NCI-H1417 treated with DMSO at 0.1 percent for 48 hours (cell line): ENCODE measurements around the gene ASRGL1.

Experiments used
- DNase-seq: peaks from one replicate; lab custom pipeline; 2025; lab: John Stamatoyannopoulos, UW

The ASRGL1 gene

GRCh38 chr11:62416596-62416995 is 79.3 kb downstream of the ASRGL1 start:
- no peak for DNase-seq

DNA sequence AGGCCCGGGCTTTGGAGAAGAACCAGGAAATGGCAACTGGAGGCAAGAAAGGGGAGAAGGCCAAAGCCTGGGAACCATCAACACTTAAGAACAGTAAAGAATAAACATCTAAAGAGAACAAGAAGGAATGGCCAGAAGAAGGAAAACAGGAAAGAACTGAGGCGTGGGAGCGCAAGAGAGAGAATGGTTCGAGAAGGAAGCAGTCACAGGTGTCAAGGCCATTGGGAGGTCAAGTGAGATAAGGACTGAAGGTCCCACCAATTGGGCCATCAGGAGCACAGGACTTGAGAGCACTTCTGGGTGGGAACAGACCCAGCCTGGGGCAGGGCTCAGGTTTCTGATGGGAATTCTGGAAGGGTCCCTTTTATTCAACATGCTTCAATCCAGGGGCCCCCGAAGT is 80.9 kb downstream of the ASRGL1 start:
- DNase-seq, result no peak

DNA sequence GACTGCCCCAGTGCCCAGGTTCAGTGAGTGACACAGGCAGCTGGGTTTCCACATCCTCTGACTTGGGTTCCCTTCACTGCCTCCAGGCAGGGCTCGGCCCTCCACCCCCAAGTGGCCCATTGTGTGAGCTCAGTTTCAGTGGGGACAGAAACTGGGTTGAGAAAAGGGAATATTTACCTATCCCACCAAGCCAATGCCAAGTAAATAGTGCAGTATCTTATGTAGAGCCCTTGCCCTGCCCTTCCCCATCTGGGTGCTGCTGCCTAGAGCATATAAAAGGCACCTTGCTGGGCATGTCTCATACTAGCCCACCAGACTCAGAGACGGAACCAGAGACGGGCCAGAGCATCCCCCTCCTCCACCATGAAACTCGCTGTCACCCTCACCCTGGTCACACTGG is 81.5 kb downstream of the ASRGL1 start, which contains the start of gene SCGB1A1:
Gene SCGB1A1, plus strand, starts transcription at position 301 of the 400 bp plus-strand sequence. Its CDS starts 63 bp downstream, at position 364.
- no peak for DNase-seq

DNA sequence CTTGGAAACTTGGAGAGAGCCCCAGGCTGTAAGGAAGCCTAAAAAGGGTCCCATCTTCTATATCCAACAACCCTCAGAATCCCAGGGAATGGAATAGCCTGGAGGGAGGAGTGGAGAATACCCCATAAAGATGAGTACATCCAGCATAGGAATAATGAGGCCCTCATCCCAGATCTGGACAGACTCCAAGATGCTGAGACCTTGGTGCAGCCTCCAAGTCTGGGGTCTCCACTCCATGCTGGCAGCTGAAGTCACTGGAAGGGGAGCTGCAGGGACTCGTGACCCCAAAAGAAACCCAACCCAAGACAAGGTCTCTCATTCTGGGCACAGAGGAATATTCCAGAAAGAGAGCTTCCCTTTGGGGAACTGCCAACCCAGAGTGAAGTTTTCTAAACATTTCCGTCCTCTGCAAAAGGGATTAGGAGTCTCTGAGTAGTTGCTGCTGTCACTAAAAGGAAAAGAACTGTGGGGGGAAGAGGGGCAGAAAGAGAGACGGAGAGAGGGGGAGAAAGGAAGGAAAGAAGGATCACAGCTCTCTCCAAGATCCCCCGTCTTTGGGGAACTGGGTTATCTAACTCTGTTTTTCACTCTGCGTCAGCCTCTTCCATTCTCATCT is 82.2 kb downstream of the ASRGL1 start:
- no peak for DNase-seq

DNA sequence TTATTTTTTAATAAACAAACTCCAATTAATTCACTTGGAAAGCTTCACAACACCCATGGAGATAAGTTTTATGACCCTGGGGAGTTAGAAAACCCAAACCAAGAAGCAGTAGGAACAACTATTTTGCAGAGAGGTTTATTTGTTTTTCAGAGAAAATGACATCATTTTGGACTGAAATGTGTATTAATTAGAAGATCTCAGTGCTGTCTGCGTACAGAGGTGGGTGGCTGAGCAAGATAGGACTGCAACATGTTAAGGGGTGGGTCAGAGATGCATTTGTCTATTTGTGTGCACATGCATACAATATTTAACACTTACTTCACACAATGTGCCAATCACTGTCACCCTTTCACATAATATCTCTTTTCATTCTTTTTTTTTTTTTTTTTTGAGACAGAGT is 82.7 kb downstream of the ASRGL1 start:
- no peak for DNase-seq

GRCh38 chr11:62420882-62421281 is 83.6 kb downstream of the ASRGL1 start:
- DNase-seq, result no peak

GRCh38 chr11:62421996-62422395 is 84.7 kb downstream of the ASRGL1 start:
- DNase-seq, result no peak

- no peak for DNase-seq
These were observed 85.8 kb downstream of the ASRGL1 start for GRCh38 chr11:62423012-62423411.

DNA sequence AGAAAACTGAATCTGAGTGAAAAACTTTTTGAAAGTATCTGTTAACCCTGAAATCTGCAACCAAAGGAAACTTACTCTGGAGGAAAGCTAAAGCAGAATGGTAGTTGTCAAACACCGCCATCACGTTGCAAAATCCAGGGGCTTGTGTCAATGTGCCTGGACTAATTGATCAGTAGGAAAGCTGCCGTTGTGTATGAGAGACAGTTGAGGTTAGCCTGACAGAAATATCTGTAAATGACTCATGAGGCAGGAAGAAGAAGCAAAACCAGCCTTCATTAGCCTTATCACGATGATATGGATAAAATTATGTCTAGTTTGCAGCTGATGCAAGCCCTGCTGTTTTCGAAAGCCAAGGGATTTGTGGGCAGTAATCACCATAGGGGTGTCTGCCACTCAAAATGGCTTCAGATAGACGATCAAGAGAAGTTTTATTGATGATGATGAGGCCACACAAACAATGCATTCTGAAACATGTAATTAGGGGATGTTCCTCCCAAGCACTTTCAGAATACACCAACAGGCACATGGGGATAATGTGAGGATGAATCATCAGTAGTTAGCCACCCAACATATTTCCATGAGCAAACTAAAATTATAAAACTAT is 90.5 kb downstream of the ASRGL1 start:
- no peak for DNase-seq

- DNase-seq, result no peak
These were observed 91.8 kb downstream of the ASRGL1 start for GRCh38 chr11:62428871-62429560.

GRCh38 chr11:62430425-62430824 is 93.2 kb downstream of the ASRGL1 start:
- DNase-seq, result no peak

DNA sequence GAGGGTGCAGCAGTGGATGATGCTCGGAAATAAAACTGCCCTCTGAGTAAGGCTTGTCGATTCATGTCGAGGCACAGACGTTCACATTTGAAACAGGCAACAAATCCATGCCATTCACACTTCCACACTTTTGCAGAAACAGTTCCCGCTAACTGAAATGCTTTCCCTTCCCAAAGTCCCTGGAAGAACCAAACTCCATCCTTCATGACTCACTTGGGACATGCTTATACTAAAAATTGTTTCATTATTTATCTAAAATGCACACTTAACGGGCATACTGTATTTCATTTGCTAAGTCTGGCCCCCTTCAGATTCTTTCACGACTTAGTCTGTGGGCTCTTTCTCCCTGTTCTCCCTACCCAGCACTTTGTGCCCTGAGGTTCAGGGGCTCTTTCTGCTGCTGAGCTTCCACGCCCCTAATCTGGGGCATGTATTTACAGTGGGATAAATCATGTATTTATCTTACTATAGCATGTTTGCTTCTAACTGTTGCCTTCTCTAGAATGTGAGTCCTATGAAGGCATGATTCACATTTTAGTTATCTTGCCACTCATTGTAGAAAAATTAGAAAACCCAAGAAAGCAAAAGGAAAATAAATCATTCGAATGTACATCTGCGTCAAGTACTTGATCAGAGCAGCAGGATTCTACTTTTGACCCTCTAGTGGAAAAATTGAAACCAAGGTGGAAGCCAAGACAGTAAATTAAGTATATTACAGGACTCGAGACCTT is 94.1 kb downstream of the ASRGL1 start:
- no peak for DNase-seq

GRCh38 chr11:62432695-62433094 is 95.4 kb downstream of the ASRGL1 start:
- DNase-seq, result no peak

- no peak for DNase-seq
These were observed 96.1 kb downstream of the ASRGL1 start for GRCh38 chr11:62433141-62433903.

- DNase-seq, result no peak
These were observed 96.6 kb downstream of the ASRGL1 start for GRCh38 chr11:62433904-62434276.

- DNase-seq, result no peak
These were observed 98.8 kb downstream of the ASRGL1 start for GRCh38 chr11:62435846-62436660.

GRCh38 chr11:62437616-62438015 is 100.4 kb downstream of the ASRGL1 start:
- DNase-seq, result no peak

DNA sequence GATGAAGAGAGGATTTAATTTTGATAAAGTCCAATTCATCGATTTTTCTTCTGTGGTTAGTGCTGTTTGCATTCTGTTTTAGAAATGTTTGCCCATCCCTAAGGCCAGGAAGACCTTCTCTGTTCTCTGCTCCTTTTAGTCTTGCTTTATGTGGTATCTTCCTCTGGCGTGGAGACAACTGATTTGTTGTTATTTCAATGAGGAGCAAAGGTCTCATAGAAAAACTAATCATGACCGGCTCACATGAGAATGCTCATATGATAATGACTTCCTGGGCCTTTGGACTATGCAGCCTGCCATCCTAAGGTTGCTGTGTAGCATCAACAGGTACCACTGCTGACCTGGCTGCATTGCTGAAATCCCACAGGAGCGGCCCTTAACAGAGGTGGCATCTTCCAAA is 101.4 kb downstream of the ASRGL1 start:
- DNase-seq, result no peak

- no peak for DNase-seq
These were observed 102.7 kb downstream of the ASRGL1 start for GRCh38 chr11:62439785-62440602.
